Measurements from ENCODE around the gene SMYD3.

SMYD3 gene

GRCh38 chr1:246506674-246507481 is at the start of gene SMYD3:
TSS of gene SMYD3 (minus strand) at chr1:246507279.
- peak; percentile 53 to 70 for DNase-seq

GRCh38 chr1:246554201-246554600 is 47.1 kb upstream of the SMYD3 start:
- no peak for DNase-seq

- no peak for DNase-seq
Measured at GRCh38 chr1:246552110-246552509, 45.0 kb upstream of the SMYD3 start.

GRCh38 chr1:246550402-246550801 is 43.3 kb upstream of the SMYD3 start:
- no peak for DNase-seq

- DNase-seq: no peak
Measured at GRCh38 chr1:246549665-246550064, 42.6 kb upstream of the SMYD3 start.

GRCh38 chr1:246544001-246544400 is 36.9 kb upstream of the SMYD3 start:
- no peak for DNase-seq

- DNase-seq: no peak
Measured at GRCh38 chr1:246540738-246541491, 33.8 kb upstream of the SMYD3 start.

- DNase-seq: no peak
Measured at GRCh38 chr1:246537887-246538286, 30.8 kb upstream of the SMYD3 start.

GRCh38 chr1:246537441-246537840 is 30.4 kb upstream of the SMYD3 start:
- no peak for DNase-seq

- DNase-seq: no peak
Measured at GRCh38 chr1:246534114-246534513, 27.0 kb upstream of the SMYD3 start.

GRCh38 chr1:246533371-246533905 is 26.4 kb upstream of the SMYD3 start:
- DNase-seq: no peak

GRCh38 chr1:246532519-246532918 is 25.4 kb upstream of the SMYD3 start:
- no peak for DNase-seq

- no peak for DNase-seq
Measured at GRCh38 chr1:246530482-246530881, 23.4 kb upstream of the SMYD3 start.

- no peak for DNase-seq
Measured at GRCh38 chr1:246528933-246529731, 22.1 kb upstream of the SMYD3 start.

- no peak for DNase-seq
Measured at GRCh38 chr1:246527402-246528088, 20.5 kb upstream of the SMYD3 start.

GRCh38 chr1:246526915-246527314 is 19.8 kb upstream of the SMYD3 start:
- no peak for DNase-seq

- DNase-seq: no peak
Measured at GRCh38 chr1:246526380-246526779, 19.3 kb upstream of the SMYD3 start.

- DNase-seq: no peak
Measured at GRCh38 chr1:246519514-246519913, 12.4 kb upstream of the SMYD3 start.

- no peak for DNase-seq
Measured at GRCh38 chr1:246518456-246519205, 11.6 kb upstream of the SMYD3 start.

- DNase-seq: no peak
Measured at GRCh38 chr1:246517391-246517790, 10.3 kb upstream of the SMYD3 start.

- DNase-seq: no peak
Measured at GRCh38 chr1:246516126-246516525, 9.0 kb upstream of the SMYD3 start.
